ENCODE measurements around the gene NECTIN3.

DNA sequence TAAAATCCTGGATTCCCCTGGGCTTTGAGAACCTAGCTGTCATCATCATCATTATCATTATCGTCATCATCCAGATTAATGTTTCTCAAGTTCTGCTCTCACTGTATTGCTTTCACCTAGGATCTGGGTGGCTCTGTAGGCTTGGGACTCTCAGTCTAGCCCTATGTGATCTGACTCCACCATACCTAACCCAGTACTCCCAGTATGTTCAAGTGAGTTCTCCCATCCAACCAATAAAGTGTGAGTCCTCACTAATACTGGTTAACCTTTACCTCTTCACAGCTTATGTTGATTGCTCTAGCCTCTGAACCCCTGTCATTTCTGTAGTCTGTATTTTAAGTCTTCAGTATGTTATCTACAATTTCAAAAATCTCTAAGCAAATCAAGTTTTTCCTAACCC lies 102.3 kb downstream of the NECTIN3 start:
- TF ChIP-seq POLR2AphosphoS5 (IDR thresholded peaks at IDR 0.05; ENCODE audit: low read depth, low read length) (no peak), TAF1 (IDR thresholded peaks at IDR 0.05; ENCODE audit: borderline replicate concordance, insufficient read depth, low read length) (no peak), SIN3A (IDR thresholded peaks at IDR 0.05; ENCODE audit: borderline replicate concordance, insufficient read depth, low read length) (no peak), FOXP2 (optimal IDR thresholded peaks at IDR 0.05; ENCODE audit: borderline replicate concordance, extremely low read depth, extremely low read length, insufficient read depth) (no peak)
- TF ChIP-seq, protein P1, sequence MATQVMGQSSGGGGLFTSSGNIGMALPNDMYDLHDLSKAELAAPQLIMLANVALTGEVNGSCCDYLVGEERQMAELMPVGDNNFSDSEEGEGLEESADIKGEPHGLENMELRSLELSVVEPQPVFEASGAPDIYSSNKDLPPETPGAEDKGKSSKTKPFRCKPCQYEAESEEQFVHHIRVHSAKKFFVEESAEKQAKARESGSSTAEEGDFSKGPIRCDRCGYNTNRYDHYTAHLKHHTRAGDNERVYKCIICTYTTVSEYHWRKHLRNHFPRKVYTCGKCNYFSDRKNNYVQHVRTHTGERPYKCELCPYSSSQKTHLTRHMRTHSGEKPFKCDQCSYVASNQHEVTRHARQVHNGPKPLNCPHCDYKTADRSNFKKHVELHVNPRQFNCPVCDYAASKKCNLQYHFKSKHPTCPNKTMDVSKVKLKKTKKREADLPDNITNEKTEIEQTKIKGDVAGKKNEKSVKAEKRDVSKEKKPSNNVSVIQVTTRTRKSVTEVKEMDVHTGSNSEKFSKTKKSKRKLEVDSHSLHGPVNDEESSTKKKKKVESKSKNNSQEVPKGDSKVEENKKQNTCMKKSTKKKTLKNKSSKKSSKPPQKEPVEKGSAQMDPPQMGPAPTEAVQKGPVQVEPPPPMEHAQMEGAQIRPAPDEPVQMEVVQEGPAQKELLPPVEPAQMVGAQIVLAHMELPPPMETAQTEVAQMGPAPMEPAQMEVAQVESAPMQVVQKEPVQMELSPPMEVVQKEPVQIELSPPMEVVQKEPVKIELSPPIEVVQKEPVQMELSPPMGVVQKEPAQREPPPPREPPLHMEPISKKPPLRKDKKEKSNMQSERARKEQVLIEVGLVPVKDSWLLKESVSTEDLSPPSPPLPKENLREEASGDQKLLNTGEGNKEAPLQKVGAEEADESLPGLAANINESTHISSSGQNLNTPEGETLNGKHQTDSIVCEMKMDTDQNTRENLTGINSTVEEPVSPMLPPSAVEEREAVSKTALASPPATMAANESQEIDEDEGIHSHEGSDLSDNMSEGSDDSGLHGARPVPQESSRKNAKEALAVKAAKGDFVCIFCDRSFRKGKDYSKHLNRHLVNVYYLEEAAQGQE (IDR thresholded peaks at IDR 0.05; ENCODE audit: insufficient read depth in 1 of 2, low read depth in 2 of 2, low read length in 2 of 2) = no peak
